SK-N-SH (cell line): ENCODE data around the gene ARF1.

ENCODE experiments used
- EP300 ChIP-seq, 2 experiments: IDR thresholded peaks; 2 replicates each; pipeline versions ENCODE4 v1.4.0 to v1.6.1; 2012; ENCODE audit warnings: borderline replicate concordance in 1 of 2, low read depth in 1 of 2, low read length in 1 of 2
- FOSL2 ChIP-seq: IDR thresholded peaks from 2 replicates; pipeline ENCODE4 v1.4.0; 2012; ENCODE audit warnings: low read depth, mild to moderate bottlenecking, moderate library complexity, borderline replicate concordance
- JUND ChIP-seq: IDR thresholded peaks from 2 replicates; pipeline ENCODE4 v1.4.0; 2012
- NFIC ChIP-seq: IDR thresholded peaks from 2 replicates; pipeline ENCODE4 v1.4.0; 2012; ENCODE audit warnings: borderline replicate concordance
- NRF1 ChIP-seq: IDR thresholded peaks from 2 replicates; pipeline ENCODE4 v1.6.1; 2012; ENCODE audit warnings: low read depth, mild to moderate bottlenecking, low read length
- POLR2AphosphoS5 ChIP-seq: IDR thresholded peaks from 2 replicates; pipeline ENCODE4 v1.6.1; 2012; ENCODE audit warnings: low read depth, low read length
- YY1 ChIP-seq: IDR thresholded peaks from 2 replicates; pipeline ENCODE4 v1.4.0; 2012; ENCODE audit warnings: low read depth, mild to moderate bottlenecking
- TF ChIP-seq, protein P1 (sequence below): fragments of 200-600 bp; sonication (generic); IDR thresholded peaks from 2 replicates; pipeline ENCODE4 v1.6.1; 2017; ENCODE audit warnings: antibody characterized with exemption, mild to moderate bottlenecking, moderate library complexity
- TF ChIP-seq, protein P2 (sequence below): IDR thresholded peaks from 2 replicates; pipeline ENCODE4 v1.6.1; 2012; ENCODE audit warnings: mild to moderate bottlenecking, low read depth, low read length, moderate library complexity
- TF ChIP-seq, protein P3 (sequence below): IDR thresholded peaks from 2 replicates; pipeline ENCODE4 v1.4.0; 2012; ENCODE audit warnings: low read depth, borderline replicate concordance
- TF ChIP-seq, protein P4 (sequence below): fragments of 150-350 bp; IDR thresholded peaks from 2 replicates; pipeline ENCODE4 v1.6.1; 2017; ENCODE audit warnings: antibody characterized with exemption, low read length, low read depth, borderline replicate concordance
- TF ChIP-seq, protein P5 (sequence below): IDR thresholded peaks from 2 replicates; pipeline ENCODE4; 2012

DNA sequence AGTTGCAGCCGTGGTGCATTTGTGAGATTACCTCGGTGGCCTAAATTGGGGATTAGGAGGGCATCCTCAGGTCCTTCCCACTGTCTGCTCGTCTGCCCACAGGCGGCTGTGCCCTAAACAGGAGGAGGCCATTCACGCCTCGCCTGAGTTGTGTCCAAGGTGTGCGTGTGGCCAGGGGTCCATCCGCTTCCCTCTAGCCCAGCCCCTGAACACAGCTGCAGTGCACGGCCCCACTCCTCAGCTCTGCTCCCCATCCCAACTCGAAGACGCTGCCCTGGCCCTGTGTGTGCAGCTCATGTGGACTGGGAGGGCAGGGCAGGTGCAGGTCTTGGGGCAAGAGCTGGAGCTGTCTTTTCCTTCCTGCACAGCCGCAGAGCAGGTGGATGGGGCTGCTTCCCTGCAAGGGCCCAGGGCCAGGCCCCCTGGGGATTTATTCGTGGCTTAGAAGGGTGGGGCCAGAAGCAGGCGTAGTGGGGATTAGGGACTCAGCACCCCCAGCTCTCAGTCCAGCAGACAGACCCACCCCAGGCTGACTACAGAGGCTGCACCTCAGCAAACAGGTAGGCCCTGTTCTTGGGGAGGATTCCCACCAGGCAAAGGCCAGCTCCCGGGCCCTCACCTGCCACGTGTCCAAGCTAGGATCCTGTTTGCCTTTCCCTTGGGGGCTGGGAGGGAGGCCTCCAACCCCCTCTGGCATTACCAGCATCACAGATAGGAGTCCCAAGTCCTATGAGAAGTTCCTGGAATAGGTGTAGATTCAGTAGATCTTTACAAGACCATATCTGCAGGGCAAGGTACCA lies 61.9 kb downstream of the ARF1 start:
- TF ChIP-seq EP300 (IDR thresholded peaks at IDR 0.05; ENCODE audit: borderline replicate concordance in 1 of 2, low read depth in 1 of 2, low read length in 1 of 2) (no peak), POLR2AphosphoS5 (no peak), JUND (no peak), FOSL2 (no peak), NFIC (no peak), NRF1 (no peak), YY1 (no peak)
- TF ChIP-seq, protein P1, sequence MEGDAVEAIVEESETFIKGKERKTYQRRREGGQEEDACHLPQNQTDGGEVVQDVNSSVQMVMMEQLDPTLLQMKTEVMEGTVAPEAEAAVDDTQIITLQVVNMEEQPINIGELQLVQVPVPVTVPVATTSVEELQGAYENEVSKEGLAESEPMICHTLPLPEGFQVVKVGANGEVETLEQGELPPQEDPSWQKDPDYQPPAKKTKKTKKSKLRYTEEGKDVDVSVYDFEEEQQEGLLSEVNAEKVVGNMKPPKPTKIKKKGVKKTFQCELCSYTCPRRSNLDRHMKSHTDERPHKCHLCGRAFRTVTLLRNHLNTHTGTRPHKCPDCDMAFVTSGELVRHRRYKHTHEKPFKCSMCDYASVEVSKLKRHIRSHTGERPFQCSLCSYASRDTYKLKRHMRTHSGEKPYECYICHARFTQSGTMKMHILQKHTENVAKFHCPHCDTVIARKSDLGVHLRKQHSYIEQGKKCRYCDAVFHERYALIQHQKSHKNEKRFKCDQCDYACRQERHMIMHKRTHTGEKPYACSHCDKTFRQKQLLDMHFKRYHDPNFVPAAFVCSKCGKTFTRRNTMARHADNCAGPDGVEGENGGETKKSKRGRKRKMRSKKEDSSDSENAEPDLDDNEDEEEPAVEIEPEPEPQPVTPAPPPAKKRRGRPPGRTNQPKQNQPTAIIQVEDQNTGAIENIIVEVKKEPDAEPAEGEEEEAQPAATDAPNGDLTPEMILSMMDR, result no peak
- TF ChIP-seq, protein P2, sequence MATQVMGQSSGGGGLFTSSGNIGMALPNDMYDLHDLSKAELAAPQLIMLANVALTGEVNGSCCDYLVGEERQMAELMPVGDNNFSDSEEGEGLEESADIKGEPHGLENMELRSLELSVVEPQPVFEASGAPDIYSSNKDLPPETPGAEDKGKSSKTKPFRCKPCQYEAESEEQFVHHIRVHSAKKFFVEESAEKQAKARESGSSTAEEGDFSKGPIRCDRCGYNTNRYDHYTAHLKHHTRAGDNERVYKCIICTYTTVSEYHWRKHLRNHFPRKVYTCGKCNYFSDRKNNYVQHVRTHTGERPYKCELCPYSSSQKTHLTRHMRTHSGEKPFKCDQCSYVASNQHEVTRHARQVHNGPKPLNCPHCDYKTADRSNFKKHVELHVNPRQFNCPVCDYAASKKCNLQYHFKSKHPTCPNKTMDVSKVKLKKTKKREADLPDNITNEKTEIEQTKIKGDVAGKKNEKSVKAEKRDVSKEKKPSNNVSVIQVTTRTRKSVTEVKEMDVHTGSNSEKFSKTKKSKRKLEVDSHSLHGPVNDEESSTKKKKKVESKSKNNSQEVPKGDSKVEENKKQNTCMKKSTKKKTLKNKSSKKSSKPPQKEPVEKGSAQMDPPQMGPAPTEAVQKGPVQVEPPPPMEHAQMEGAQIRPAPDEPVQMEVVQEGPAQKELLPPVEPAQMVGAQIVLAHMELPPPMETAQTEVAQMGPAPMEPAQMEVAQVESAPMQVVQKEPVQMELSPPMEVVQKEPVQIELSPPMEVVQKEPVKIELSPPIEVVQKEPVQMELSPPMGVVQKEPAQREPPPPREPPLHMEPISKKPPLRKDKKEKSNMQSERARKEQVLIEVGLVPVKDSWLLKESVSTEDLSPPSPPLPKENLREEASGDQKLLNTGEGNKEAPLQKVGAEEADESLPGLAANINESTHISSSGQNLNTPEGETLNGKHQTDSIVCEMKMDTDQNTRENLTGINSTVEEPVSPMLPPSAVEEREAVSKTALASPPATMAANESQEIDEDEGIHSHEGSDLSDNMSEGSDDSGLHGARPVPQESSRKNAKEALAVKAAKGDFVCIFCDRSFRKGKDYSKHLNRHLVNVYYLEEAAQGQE, result no peak
- TF ChIP-seq, protein P3, sequence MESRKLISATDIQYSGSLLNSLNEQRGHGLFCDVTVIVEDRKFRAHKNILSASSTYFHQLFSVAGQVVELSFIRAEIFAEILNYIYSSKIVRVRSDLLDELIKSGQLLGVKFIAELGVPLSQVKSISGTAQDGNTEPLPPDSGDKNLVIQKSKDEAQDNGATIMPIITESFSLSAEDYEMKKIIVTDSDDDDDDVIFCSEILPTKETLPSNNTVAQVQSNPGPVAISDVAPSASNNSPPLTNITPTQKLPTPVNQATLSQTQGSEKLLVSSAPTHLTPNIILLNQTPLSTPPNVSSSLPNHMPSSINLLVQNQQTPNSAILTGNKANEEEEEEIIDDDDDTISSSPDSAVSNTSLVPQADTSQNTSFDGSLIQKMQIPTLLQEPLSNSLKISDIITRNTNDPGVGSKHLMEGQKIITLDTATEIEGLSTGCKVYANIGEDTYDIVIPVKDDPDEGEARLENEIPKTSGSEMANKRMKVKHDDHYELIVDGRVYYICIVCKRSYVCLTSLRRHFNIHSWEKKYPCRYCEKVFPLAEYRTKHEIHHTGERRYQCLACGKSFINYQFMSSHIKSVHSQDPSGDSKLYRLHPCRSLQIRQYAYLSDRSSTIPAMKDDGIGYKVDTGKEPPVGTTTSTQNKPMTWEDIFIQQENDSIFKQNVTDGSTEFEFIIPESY, result no peak
- TF ChIP-seq, protein P4, sequence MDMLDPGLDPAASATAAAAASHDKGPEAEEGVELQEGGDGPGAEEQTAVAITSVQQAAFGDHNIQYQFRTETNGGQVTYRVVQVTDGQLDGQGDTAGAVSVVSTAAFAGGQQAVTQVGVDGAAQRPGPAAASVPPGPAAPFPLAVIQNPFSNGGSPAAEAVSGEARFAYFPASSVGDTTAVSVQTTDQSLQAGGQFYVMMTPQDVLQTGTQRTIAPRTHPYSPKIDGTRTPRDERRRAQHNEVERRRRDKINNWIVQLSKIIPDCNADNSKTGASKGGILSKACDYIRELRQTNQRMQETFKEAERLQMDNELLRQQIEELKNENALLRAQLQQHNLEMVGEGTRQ, result no peak
- TF ChIP-seq, protein P5, sequence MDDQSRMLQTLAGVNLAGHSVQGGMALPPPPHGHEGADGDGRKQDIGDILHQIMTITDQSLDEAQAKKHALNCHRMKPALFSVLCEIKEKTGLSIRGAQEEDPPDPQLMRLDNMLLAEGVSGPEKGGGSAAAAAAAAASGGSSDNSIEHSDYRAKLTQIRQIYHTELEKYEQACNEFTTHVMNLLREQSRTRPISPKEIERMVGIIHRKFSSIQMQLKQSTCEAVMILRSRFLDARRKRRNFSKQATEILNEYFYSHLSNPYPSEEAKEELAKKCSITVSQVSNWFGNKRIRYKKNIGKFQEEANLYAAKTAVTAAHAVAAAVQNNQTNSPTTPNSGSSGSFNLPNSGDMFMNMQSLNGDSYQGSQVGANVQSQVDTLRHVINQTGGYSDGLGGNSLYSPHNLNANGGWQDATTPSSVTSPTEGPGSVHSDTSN, result no peak
